HCT116 (cell line): ENCODE data around the gene HTRA3. TPM values are rescaled to one million over a fixed set of nuclear protein-coding genes. Genes with fewer than 3 reads are reported as not detected.

Experiments
- ATAC-seq: fragments of 200-7000 bp; cut with Tn5 transposase; 2 replicates; pipeline ENCODE4 v1.9.1; 2020; ENCODE audit warnings: mild to moderate bottlenecking, moderate library complexity
- BruUV-seq: library from RNA; stranded (reverse); fragments of 400-500 nt; replicated peaks from 2 replicates; lab custom pipeline; 2021; lab: Mats Ljungman, UMichigan
- CTCF ChIA-PET: fragments of 300-600 bp; sonication (Branson Sonifier 250); formaldehyde crosslinking; loops from one replicate; lab custom pipeline; 2021; ENCODE audit warnings: antibody characterized with exemption; lab: Charles Lee
- POLR2A ChIA-PET: fragments of 300-600, 350-600 bp; sonication (Branson Sonifier 250); formaldehyde crosslinking; loops from one replicate; lab custom pipeline; 2021; ENCODE audit warnings: antibody characterized with exemption; lab: Charles Lee
- RAD21 ChIA-PET, 2 experiments: fragments of 300-600 bp; sonication (Branson Sonifier 250); formaldehyde crosslinking; loops; one replicate each; lab custom pipeline; 2023; ENCODE audit warnings: low total read pairs in 2 of 2; ENCODE audit not compliant: uncharacterized antibody in 2 of 2, unreplicated experiment in 2 of 2, low non-redundant PET in 1 of 2; lab: Charles Lee
- DNase-seq: peaks from one replicate; pipeline ENCODE4 v3.0.0-alpha.2; 2010; ENCODE audit warnings: low read depth, low spot score
- H2AFZ ChIP-seq: fragments of 200-600 bp; shearing (Covaris generic), sonication (generic); 2 replicates; pipeline ENCODE4 v1.6.1; 2017; ENCODE audit warnings: low read depth, mixed run types, mixed read lengths, antibody characterized with exemption, low read length; ENCODE audit not compliant: poor library complexity, severe bottlenecking
- H3K27ac ChIP-seq: 2 replicates; pipeline ENCODE4 v1.5.1; 2012; ENCODE audit warnings: low read depth, low read length
- H3K27me3 ChIP-seq: fragments of 200-600 bp; sonication (generic); 2 replicates; pipeline ENCODE4 v1.6.1; 2016; ENCODE audit warnings: mixed run types, low read length, mixed read lengths; ENCODE audit not compliant: insufficient read depth
- H3K36me3 ChIP-seq, 2 experiments: fragments of 200-500 bp in 1 of 2; fragments of 200-600 bp in 1 of 2; sonication (Bioruptor generic) in 1 of 2; sonication (generic) in 1 of 2; 2 replicates each; pipeline versions ENCODE4 v1.5.1 to v1.6.1; 2014 to 2016; ENCODE audit warnings: low read length in 2 of 2, inconsistent platforms in 1 of 2, mixed read lengths in 1 of 2, mixed run types in 1 of 2; ENCODE audit not compliant: insufficient read depth in 2 of 2, control insufficient read depth in 1 of 2
- H3K4me1 ChIP-seq, 2 experiments: fragments of 200-600 bp in 1 of 2; sonication (generic) in 1 of 2; 2 replicates each; pipeline versions ENCODE4 v1.5.1 to v1.6.1; 2012 to 2017; ENCODE audit warnings: low read length in 2 of 2, inconsistent platforms in 1 of 2, mild to moderate bottlenecking in 1 of 2, mixed read lengths in 1 of 2, mixed run types in 1 of 2, moderate library complexity in 1 of 2; ENCODE audit not compliant: insufficient read depth in 2 of 2, control insufficient read depth in 1 of 2
- H3K4me2 ChIP-seq: fragments of 200-600 bp; sonication (generic); 2 replicates; pipeline ENCODE4 v1.6.1; 2017; ENCODE audit warnings: mixed run types, low read length, mixed read lengths
- H3K4me3 ChIP-seq, 2 experiments: fragments of 200-600 bp in 1 of 2; sonication (generic) in 1 of 2; replicated peaks in 1 of 2; 2 replicates each; pipeline ENCODE4 v1.5.1; 2011 to 2016; ENCODE audit warnings: low read length in 2 of 2, control low read depth in 1 of 2, low read depth in 1 of 2, mild to moderate bottlenecking in 1 of 2, mixed read lengths in 1 of 2, mixed run types in 1 of 2
- H3K79me2 ChIP-seq: fragments of 200-600 bp; sonication (generic); 2 replicates; pipeline ENCODE4 v1.6.1; 2017; ENCODE audit warnings: mild to moderate bottlenecking, mixed run types, low read length, moderate library complexity, mixed read lengths; ENCODE audit not compliant: insufficient read depth
- H3K9ac ChIP-seq: fragments of 200-600 bp; sonication (generic); 2 replicates; pipeline ENCODE4 v1.6.1; 2016; ENCODE audit warnings: low read length, mixed read lengths
- H3K9me2 ChIP-seq: fragments of 200-600 bp; sonication (generic), shearing (Covaris generic); 2 replicates; pipeline ENCODE4 v1.6.1; 2017; ENCODE audit warnings: mixed run types, mild to moderate bottlenecking, moderate library complexity; ENCODE audit not compliant: insufficient read depth
- H3K9me3 ChIP-seq, 2 experiments: fragments of 200-500 bp in 1 of 2; fragments of 200-600 bp in 1 of 2; sonication (Bioruptor generic) in 1 of 2; sonication (generic) in 1 of 2; 2 replicates each; pipeline ENCODE4 v1.6.1; 2014 to 2017; ENCODE audit warnings: low read length in 2 of 2, mixed read lengths in 2 of 2, inconsistent platforms in 1 of 2, low read depth in 1 of 2, mild to moderate bottlenecking in 1 of 2, mixed run types in 1 of 2, moderate library complexity in 1 of 2; ENCODE audit not compliant: control insufficient read depth in 1 of 2, insufficient read depth in 1 of 2
- H4K20me1 ChIP-seq: fragments of 200-600 bp; sonication (generic), shearing (Covaris generic); 2 replicates; pipeline ENCODE4 v1.6.1; 2017; ENCODE audit warnings: mixed run types, mild to moderate bottlenecking, moderate library complexity; ENCODE audit not compliant: insufficient read depth
- CBX3 ChIP-seq: IDR thresholded peaks from 2 replicates; pipeline ENCODE4 v1.6.1; 2012; ENCODE audit warnings: low read depth
- CEBPB ChIP-seq: IDR thresholded peaks from 2 replicates; pipeline ENCODE4 v1.6.1; 2012; ENCODE audit warnings: low read depth
- CTCF ChIP-seq, 3 experiments: fragments of 200-600 bp in 1 of 3; sonication (generic) in 1 of 3; IDR thresholded peaks in 2 of 3; conservative IDR thresholded peaks in 1 of 3; 2 replicates each; pipeline ENCODE4 v1.5.1; 2012 to 2017; ENCODE audit warnings: low read depth in 2 of 3, low read length in 2 of 3, antibody characterized with exemption in 1 of 3, borderline replicate concordance in 1 of 3, control low read depth in 1 of 3, mild to moderate bottlenecking in 1 of 3, mixed read lengths in 1 of 3, mixed run types in 1 of 3, moderate library complexity in 1 of 3; ENCODE audit not compliant: insufficient read depth in 1 of 3
- ELF1 ChIP-seq: IDR thresholded peaks from 2 replicates; pipeline ENCODE4 v1.6.1; 2012; ENCODE audit warnings: low read depth, borderline replicate concordance
- EZH2 ChIP-seq: fragments of 200-600 bp; sonication (generic); IDR thresholded peaks from 2 replicates; pipeline ENCODE4 v1.6.1; 2017; ENCODE audit warnings: antibody characterized with exemption, mixed run types
- EZH2phosphoT487 ChIP-seq: fragments of 200-600 bp; IDR thresholded peaks from 2 replicates; pipeline ENCODE4 v1.6.1; 2018; ENCODE audit warnings: antibody characterized with exemption, borderline replicate concordance
- JUND ChIP-seq: IDR thresholded peaks from 2 replicates; pipeline ENCODE4 v1.6.1; 2012
- SIN3A ChIP-seq: IDR thresholded peaks from 2 replicates; pipeline ENCODE4 v1.6.1; 2012; ENCODE audit warnings: low read depth
- SRF ChIP-seq: IDR thresholded peaks from 2 replicates; pipeline ENCODE4 v1.6.1; 2012; ENCODE audit warnings: low read depth
- ZNF274 ChIP-seq: fragments of 200-500 bp; sonication (Bioruptor generic); IDR thresholded peaks from 2 replicates; pipeline ENCODE4 v1.6.1; 2014; ENCODE audit warnings: mild to moderate bottlenecking, low read depth, low read length, inconsistent platforms
- intact Hi-C: fragments of 100-400 bp; cut with micrococcal nuclease; formaldehyde crosslinking; loops from 2 replicates; pipeline ENCODE4 v1.10.0; 2022
- total RNA-seq: library from RNA; stranded (reverse); gene quantifications from one replicate; pipeline ENCODE4 v1.2.1, GENCODE V29; 2021; ENCODE audit not compliant: unreplicated experiment
- TF ChIP-seq, protein P1 (sequence below): IDR thresholded peaks from 2 replicates; pipeline ENCODE4 v1.6.1; 2012
- TF ChIP-seq, protein P2 (sequence below): IDR thresholded peaks from 2 replicates; pipeline ENCODE4 v1.6.1; 2011; ENCODE audit warnings: mild to moderate bottlenecking, low read length, moderate library complexity; ENCODE audit not compliant: insufficient replicate concordance; ENCODE audit errors: extremely low read depth

The HTRA3 gene
- total RNA-seq, 1 experiment from 2014 or later, result not detected

DNA sequence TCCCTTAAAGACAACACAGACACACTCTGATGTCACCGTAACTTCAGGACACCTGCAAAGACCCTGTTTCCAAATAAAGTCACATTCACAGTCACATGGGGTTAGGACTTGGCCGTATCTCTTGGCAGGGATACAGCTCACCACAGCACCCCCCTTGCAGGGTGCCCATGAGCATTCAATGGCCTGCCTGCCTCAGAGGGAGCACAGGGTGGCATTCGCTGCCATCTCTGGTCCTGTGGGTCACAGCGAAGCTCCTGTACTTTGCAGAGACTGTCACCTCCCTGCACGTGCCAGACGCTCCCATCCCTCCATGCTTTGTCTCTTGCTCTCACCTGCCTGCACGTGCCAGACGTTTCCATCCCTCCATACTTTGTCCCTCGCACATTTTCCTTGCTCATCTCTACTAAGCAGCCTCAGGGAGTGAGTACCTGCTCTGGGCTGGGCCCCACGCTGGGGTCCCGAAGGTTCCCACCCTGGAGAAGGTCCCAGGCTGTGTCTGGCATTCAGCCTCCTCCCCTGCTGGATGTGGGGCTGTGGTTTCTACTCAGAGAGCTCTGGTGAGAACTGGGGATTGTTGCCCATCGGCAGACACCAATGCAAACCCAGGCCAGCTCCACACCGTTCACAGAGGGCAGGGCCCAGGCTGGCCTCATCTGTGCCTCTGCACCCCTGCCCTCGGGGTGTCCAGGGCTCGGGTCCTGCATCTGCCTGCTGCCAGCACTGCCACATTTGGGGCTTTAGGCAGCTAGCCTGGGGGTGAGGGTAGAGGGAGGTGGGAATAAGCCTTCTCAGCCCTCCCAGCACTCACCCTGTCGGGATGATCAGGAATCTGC lies 15.8 kb downstream of the HTRA3 start:
- intact Hi-C loops, result no loop called here
- no TSS peak for BruUV-seq
- Histone ChIP-seq H3K4me3 (no peak overlapping the region), H3K4me2 (no peak overlapping the region), H3K27ac (no peak overlapping the region), H3K79me2 (no peaks in the 10 kb centered on the region), H2AFZ (no peak overlapping the region), H3K9me2 (no peaks in the 10 kb centered on the region), H3K4me1 (no peaks in the 10 kb centered on the region), H3K27me3 (no peaks in the 10 kb centered on the region), H3K36me3 (no peaks in the 10 kb centered on the region), H3K9ac (no peak overlapping the region), H3K9me3 (no peaks in the 10 kb centered on the region), H4K20me1 (no peaks in the 10 kb centered on the region)
- DNase-seq (no peak), ATAC-seq (no peak)
- TF ChIP-seq CTCF (IDR thresholded peaks at IDR 0.05 in 2 of 3, conservative IDR thresholded peaks at IDR 0.05 in 1 of 3; ENCODE audit: borderline replicate concordance in 1 of 3, insufficient read depth in 1 of 3, low read depth in 2 of 3, low read length in 2 of 3) (no peak), ELF1 (no peak), SRF (no peak), CBX3 (no peak), EZH2 (no peak), JUND (no peak), ZNF274 (no peak), EZH2phosphoT487 (no peak), SIN3A (no peak), CEBPB (no peak)
- TF ChIP-seq, protein P1, sequence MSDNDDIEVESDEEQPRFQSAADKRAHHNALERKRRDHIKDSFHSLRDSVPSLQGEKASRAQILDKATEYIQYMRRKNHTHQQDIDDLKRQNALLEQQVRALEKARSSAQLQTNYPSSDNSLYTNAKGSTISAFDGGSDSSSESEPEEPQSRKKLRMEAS, result no peak
- TF ChIP-seq, protein P2, sequence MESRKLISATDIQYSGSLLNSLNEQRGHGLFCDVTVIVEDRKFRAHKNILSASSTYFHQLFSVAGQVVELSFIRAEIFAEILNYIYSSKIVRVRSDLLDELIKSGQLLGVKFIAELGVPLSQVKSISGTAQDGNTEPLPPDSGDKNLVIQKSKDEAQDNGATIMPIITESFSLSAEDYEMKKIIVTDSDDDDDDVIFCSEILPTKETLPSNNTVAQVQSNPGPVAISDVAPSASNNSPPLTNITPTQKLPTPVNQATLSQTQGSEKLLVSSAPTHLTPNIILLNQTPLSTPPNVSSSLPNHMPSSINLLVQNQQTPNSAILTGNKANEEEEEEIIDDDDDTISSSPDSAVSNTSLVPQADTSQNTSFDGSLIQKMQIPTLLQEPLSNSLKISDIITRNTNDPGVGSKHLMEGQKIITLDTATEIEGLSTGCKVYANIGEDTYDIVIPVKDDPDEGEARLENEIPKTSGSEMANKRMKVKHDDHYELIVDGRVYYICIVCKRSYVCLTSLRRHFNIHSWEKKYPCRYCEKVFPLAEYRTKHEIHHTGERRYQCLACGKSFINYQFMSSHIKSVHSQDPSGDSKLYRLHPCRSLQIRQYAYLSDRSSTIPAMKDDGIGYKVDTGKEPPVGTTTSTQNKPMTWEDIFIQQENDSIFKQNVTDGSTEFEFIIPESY, result no peak
- RAD21 ChIA-PET, result no interaction called here
- CTCF ChIA-PET, result no interaction called here
- POLR2A ChIA-PET, result no interaction called here
